Body of pancreas (tissue), 4 donors: ENCODE results near the gene LSAMP. TPM values are rescaled to one million over a fixed set of nuclear protein-coding genes. Genes with fewer than 3 reads are reported as not detected.
A peak's percentile ranks its signal among the peaks of the same experiment; 100 is the strongest.

ENCODE experiments used
- ATAC-seq: fragments of 150-250 bp; one replicate; pipeline ENCODE4 v1.9.1; 2016
- DNase-seq, 4 donors: peaks; one replicate each; pipeline ENCODE4 v3.0.0-alpha.2; 2019
- H3K27ac ChIP-seq, 4 donors: fragments of 200-600 bp; sonication (generic); 1 replicate in 3 of 4; 2 replicates in 1 of 4; pipeline versions ENCODE4 v1.5.1 to v1.6.1; 2016 to 2019; ENCODE audit warnings: mild to moderate bottlenecking in 1 of 4, mixed read lengths in 1 of 4, moderate library complexity in 1 of 4
- H3K27me3 ChIP-seq, 2 donors: fragments of 200-600 bp; sonication (generic); one replicate each; pipeline ENCODE4 v1.6.0; 2016; ENCODE audit warnings: mild to moderate bottlenecking in 1 of 2
- H3K36me3 ChIP-seq, 2 donors: fragments of 200-600 bp; sonication (generic); replicated peaks in 1 of 2; 2 replicates each; pipeline ENCODE4 v1.5.1; 2016; ENCODE audit warnings: low read depth in 2 of 2; ENCODE audit not compliant: insufficient read depth in 1 of 2
- H3K4me1 ChIP-seq: fragments of 200-600 bp; sonication (generic); one replicate; pipeline ENCODE4 v1.6.0; 2016
- H3K4me3 ChIP-seq, 2 donors: fragments of 200-600 bp; sonication (generic); 1 replicate in 1 of 2; 2 replicates in 1 of 2; pipeline ENCODE4 v1.5.1; 2016 to 2019
- H3K9me3 ChIP-seq, 3 donors: fragments of 200-600 bp; sonication (generic); 1 replicate in 2 of 3; 2 replicates in 1 of 3; pipeline ENCODE4 v1.5.1; 2016
- POLR2A ChIP-seq, 3 donors: fragments of 450-650 bp; IDR thresholded peaks; one replicate each; pipeline ENCODE4 v1.6.1; 2016; ENCODE audit warnings: antibody characterized with exemption in 3 of 3, mild to moderate bottlenecking in 2 of 3
- WGBS, 2 donors: methylation state at CpG; one replicate each; pipeline ENCODE4 v1.1.5; 2017; 5-methylcytosine and 5-hydroxymethylcytosine counted together
- intact Hi-C: fragments of 100-400 bp; cut with DNase I; formaldehyde crosslinking; loops from one replicate; pipeline ENCODE4 v1.15.1; 2023
- total RNA-seq, 2 donors: library from RNA; depleted of rRNA; stranded (reverse); fragments of >200 nt; gene quantifications; one replicate each; pipeline ENCODE4 v1.1.0, GENCODE V29; 2016
- TF ChIP-seq, protein P1 (sequence below), 7 experiments: fragments of 450-650 bp in 4 of 7; fragments of 200-600 bp in 3 of 7; sonication (generic) in 3 of 7; IDR thresholded peaks; one replicate each; pipeline ENCODE4 v1.5.1; 2016 to 2019; ENCODE audit warnings: antibody characterized with exemption in 7 of 7

LSAMP gene
- total RNA-seq, 2 donors from 2014 or later: 1.6 to 2.1 TPM

DNA sequence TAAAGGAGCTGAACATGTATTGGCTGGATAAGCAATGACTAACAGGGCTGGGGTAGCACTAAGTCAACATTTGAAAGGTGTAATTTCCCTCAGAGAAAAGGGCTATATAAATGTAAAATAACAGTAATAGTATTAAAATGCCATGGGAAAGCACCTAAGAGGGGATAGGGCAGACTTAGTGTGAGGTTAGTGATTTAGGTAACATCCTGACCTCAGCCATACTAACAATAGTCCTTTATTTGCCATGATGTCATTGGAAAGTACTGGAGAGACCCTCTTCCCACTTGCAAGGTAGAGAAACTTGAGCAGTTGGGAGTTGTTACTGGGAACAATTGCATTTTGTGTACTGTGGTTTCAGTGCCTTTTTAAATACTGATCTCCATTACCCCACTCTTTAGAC lies 103.4 kb downstream of the LSAMP start:
- H3K36me3 ChIP-seq: no peaks in the 10 kb centered on the region
- H3K4me1 ChIP-seq: no peaks in the 10 kb centered on the region
- TF ChIP-seq POLR2A (IDR thresholded peaks at IDR 0.05): no peak
- DNase-seq (no peak), ATAC-seq (no peak)
- intact Hi-C loops: no loop called here
- H3K27ac ChIP-seq: no peak overlapping the region
- no peaks in the 10 kb centered on the region for H3K27me3 ChIP-seq
- no peaks in the 10 kb centered on the region for H3K9me3 ChIP-seq
- H3K4me3 ChIP-seq: no peak overlapping the region

DNA sequence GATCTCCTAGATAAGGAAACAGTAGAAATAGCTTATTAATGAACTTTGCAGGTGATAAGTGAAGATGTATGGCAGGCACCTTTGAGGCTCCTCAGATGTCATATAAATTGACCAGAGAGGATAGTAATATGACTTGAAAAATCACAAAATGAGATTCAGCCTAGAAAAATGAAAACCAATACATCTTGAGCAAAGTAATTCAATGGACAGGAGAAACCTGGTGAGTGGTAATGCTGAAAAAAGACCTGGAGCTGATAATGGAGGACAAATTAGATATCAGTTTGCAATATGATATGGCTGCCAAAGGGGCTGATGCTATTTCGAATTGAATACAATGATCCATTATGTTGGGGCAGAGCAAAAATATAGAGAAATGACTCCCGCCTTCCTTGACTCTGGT lies 103.9 kb downstream of the LSAMP start:
- H3K27ac ChIP-seq: no peak overlapping the region
- no peaks in the 10 kb centered on the region for H3K9me3 ChIP-seq
- H3K36me3 ChIP-seq: no peaks in the 10 kb centered on the region
- H3K4me3 ChIP-seq: no peak overlapping the region
- TF ChIP-seq, protein P1, sequence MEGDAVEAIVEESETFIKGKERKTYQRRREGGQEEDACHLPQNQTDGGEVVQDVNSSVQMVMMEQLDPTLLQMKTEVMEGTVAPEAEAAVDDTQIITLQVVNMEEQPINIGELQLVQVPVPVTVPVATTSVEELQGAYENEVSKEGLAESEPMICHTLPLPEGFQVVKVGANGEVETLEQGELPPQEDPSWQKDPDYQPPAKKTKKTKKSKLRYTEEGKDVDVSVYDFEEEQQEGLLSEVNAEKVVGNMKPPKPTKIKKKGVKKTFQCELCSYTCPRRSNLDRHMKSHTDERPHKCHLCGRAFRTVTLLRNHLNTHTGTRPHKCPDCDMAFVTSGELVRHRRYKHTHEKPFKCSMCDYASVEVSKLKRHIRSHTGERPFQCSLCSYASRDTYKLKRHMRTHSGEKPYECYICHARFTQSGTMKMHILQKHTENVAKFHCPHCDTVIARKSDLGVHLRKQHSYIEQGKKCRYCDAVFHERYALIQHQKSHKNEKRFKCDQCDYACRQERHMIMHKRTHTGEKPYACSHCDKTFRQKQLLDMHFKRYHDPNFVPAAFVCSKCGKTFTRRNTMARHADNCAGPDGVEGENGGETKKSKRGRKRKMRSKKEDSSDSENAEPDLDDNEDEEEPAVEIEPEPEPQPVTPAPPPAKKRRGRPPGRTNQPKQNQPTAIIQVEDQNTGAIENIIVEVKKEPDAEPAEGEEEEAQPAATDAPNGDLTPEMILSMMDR (IDR thresholded peaks at IDR 0.05): no peak
- no peak for TF ChIP-seq POLR2A (IDR thresholded peaks at IDR 0.05)
- no peaks in the 10 kb centered on the region for H3K4me1 ChIP-seq
- intact Hi-C loops: no loop called here
- ATAC-seq (no peak), DNase-seq (no peak)
- no peaks in the 10 kb centered on the region for H3K27me3 ChIP-seq
- 62 to 65% methylated on average over 2 of the region's 2 CpGs for WGBS, 2 donors

DNA sequence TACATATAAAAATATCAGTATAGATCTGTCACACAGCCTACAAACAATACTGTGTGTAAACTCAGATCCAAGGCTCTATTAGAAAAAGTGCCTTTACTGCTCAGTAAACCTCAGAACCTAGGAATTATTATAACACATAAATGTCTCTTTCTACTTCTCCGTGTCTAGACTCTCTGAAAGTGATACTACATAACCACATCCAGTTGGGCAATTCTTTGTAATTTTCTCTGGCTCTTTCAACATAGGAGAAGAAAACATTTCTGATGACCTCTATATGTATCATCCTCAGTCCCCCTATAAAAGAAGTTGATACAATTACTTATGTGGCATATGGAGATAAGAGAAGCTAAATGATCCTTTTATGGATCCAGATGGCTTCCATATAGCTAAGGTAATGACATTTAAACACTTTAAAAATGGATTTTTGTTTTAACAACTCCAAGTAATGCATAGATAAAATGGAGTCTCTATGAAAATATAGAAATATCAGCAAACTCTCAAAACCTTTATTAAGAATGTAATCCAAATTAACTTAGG lies 104.5 kb downstream of the LSAMP start:
- ATAC-seq (no peak), DNase-seq (no peak)
- H3K9me3 ChIP-seq: no peaks in the 10 kb centered on the region
- no peaks in the 10 kb centered on the region for H3K27me3 ChIP-seq
- intact Hi-C loops: no loop called here
- no peak for TF ChIP-seq POLR2A (IDR thresholded peaks at IDR 0.05)
- TF ChIP-seq, protein P1 (IDR thresholded peaks at IDR 0.05): no peak
- no peak overlapping the region for H3K4me3 ChIP-seq
- no peaks in the 10 kb centered on the region for H3K4me1 ChIP-seq
- H3K27ac ChIP-seq: no peak overlapping the region
- 36 to 54% methylated on average over 1 of the region's 1 CpG for WGBS, 2 donors
- no peaks in the 10 kb centered on the region for H3K36me3 ChIP-seq

DNA sequence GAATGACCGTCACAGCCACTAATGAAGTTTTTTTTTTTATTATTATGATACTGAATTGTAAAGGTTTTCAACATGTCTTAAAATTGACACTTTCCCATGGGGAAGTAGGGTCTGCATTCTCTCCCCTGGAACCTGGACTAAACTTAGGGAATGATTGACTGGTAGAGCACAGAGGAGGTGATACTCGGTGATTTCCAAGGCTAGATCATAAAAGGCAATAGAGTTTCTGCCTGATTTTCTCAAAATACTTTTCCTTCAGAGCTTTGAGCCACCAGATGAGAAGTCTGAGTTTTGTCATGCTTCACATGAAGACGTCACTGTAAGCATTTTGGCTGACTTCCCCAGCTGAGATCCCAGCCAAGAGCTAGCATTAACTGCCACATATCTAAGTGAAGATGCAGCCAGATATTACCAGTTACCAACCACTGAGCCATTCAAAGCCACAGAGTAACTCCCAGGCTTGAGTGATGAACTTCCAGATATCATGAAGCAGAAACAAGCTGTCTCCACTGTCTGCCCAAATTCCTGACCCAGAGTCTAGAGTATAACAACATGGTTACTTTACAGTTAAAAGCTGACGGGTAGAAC lies 105.8 kb downstream of the LSAMP start:
- no peaks in the 10 kb centered on the region for H3K27me3 ChIP-seq
- TF ChIP-seq POLR2A (IDR thresholded peaks at IDR 0.05): no peak
- TF ChIP-seq, protein P1 (IDR thresholded peaks at IDR 0.05): no peak
- H3K4me3 ChIP-seq: no peak overlapping the region
- no peaks in the 10 kb centered on the region for H3K36me3 ChIP-seq
- no peaks in the 10 kb centered on the region for H3K9me3 ChIP-seq
- no peaks in the 10 kb centered on the region for H3K4me1 ChIP-seq
- intact Hi-C loops: no loop called here
- no peak overlapping the region for H3K27ac ChIP-seq
- DNase-seq (peak; percentile 5 to 10 (median 10)), ATAC-seq (no peak)
- WGBS, 2 donors: 41 to 47% methylated on average over 4 of the region's 4 CpGs

DNA sequence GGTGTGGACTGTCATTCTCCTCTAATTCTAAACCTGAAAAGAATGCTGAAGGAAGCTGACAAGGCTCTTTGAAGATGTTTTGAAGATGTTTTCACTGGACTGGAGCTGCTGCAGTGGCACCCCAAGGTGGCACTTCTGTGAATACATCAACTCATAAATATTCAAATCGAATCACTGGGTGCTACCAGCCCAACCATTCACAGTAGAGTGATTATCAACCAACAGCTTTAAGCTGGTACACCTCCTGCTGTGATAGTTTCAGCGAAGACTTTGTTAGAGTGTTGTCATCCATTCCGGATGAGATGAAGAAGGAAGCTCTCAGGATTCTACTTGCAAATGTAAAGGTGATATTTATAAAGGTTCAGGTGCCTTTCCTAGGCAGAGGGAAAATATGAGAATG lies 106.6 kb downstream of the LSAMP start:
- Histone ChIP-seq H3K27ac (no peak overlapping the region), H3K27me3 (no peaks in the 10 kb centered on the region)

More for the DNA sequence above, 106.6 kb downstream of the LSAMP start:
- TF ChIP-seq, protein P1 (IDR thresholded peaks at IDR 0.05): no peak
- no peaks in the 10 kb centered on the region for H3K36me3 ChIP-seq
- H3K4me3 ChIP-seq: no peak overlapping the region
- DNase-seq (no peak), ATAC-seq (no peak)
- no peaks in the 10 kb centered on the region for H3K9me3 ChIP-seq
- H3K4me1 ChIP-seq: no peaks in the 10 kb centered on the region
- 28 to 29% methylated on average over 3 of the region's 3 CpGs for WGBS, 2 donors
- intact Hi-C loops: no loop called here
